Measurements from ENCODE around the gene C2CD4B.

The C2CD4B gene, protein sequence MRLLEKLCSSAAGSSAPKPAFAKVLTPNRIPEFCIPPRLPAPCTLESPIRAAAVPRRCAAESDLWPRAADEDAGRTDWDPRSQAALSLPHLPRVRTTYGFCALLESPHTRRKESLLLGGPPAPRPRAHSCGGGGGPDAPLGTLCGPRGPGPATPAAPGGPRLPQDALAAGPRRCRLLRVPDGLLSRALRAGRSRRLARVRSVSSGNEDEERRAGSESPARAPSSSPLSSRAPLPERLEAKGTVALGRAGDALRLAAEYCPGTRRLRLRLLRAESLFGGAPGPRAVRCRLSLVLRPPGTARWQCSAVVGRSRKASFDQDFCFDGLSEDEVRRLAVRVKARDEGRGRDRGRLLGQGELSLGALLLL

DNA sequence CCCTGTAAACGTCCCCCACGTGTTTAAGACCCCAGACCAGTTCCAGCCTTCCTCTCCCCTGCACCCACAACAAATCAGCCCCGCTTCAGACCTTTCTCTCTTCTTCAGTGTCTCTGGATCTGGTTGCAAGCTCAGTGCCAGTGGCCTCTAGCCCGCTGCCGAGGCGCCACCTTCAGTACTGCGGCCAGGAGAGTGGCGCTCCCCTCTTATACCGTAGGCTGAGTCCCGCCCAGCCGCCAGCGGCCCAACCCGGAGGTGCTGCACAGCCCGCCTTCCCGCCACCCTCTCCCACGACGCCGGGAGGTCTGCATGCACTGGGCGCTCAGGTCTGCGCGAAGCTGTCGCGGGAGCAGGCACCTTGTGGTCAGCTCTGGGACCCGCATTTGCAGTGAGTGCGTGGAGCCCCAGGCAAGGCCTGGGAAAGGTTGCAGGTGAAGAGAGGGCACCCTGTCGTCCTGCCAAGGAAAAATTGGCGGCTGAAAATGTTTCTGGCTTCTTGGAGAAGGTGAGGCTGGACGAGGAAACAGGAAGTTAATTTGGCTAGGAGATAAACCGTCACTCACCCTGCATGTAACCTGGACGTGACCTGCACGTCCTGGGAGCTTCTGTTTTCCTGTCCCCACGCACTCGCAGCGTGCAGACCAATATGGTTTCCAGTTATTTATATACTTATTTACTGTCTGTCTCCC is at the start of gene C2CD4B:
C2CD4B (minus strand) TSS at position 182 of the 689 bp plus-strand sequence. CDS start 301 bp downstream, outside the sequence.
- peak within 1 kb of the TSS in 2 of 5 donors; percentile 31 to 45 for H3K9ac ChIP-seq (ENCODE audit: low read length in 5 of 5)
- H3K9me3 ChIP-seq (ENCODE audit: control insufficient read depth in 5 of 5, low read length in 5 of 5): no peaks in the 10 kb centered on the region
- peak within 1 kb of the TSS; percentile 38 to 70 (median 66) for H3K4me3 ChIP-seq (ENCODE audit: low read depth in 1 of 5, low read length in 5 of 5)
- H3K27me3 ChIP-seq (ENCODE audit: control insufficient read depth in 5 of 5, insufficient read depth in 4 of 5, low read length in 5 of 5): peaks cover 8 to 30% (median 20%) of the 10 kb centered on the region in 5 donors
- H3K27ac ChIP-seq (ENCODE audit: low read depth, low read length): peak within 1 kb of the TSS; percentile 48
- peaks cover 0 to 30% (median 14%) of the 10 kb centered on the region in 5 donors for H3K4me1 ChIP-seq (ENCODE audit: control insufficient read depth in 5 of 5, insufficient read depth in 5 of 5, low read length in 5 of 5)
- H3K36me3 ChIP-seq (ENCODE audit: control insufficient read depth in 5 of 5, insufficient read depth in 5 of 5, low read length in 5 of 5): no peaks in the 10 kb centered on the region

DNA sequence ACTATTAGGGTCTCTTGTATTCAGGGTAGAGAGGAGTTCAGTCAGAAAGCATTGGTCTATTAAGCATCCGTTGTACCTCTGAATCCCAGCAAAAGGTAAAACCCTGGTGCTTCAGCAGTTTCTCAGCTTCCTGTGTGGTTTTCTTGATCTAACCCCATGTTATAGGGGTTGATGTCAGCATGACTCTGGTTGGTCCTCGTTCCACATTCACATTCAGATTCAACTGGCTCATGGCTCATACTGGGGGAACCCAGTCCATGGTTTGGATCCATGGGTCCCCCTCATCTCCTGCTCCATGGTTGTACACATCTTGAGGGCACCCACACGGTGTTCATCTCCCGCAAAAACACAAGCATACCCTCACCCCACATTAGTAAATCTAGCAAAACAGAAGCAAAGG is 47.7 kb upstream of the C2CD4B start:
- Histone ChIP-seq H3K4me3 (ENCODE audit: low read depth in 1 of 5, low read length in 5 of 5) (no peak overlapping the region), H3K4me1 (ENCODE audit: control insufficient read depth in 5 of 5, insufficient read depth in 5 of 5, low read length in 5 of 5) (no peaks in the 10 kb centered on the region), H3K36me3 (ENCODE audit: control insufficient read depth in 5 of 5, insufficient read depth in 5 of 5, low read length in 5 of 5) (no peaks in the 10 kb centered on the region), H3K27ac (ENCODE audit: low read depth, low read length) (no peak overlapping the region), H3K9ac (ENCODE audit: low read length in 5 of 5) (no peak overlapping the region), H3K27me3 (ENCODE audit: control insufficient read depth in 5 of 5, insufficient read depth in 4 of 5, low read length in 5 of 5) (peaks cover 0 to 4% (median 0%) of the 10 kb centered on the region in 5 donors), H3K9me3 (ENCODE audit: control insufficient read depth in 5 of 5, low read length in 5 of 5) (peaks cover 10 to 29% (median 27%) of the 10 kb centered on the region in 5 donors)

DNA sequence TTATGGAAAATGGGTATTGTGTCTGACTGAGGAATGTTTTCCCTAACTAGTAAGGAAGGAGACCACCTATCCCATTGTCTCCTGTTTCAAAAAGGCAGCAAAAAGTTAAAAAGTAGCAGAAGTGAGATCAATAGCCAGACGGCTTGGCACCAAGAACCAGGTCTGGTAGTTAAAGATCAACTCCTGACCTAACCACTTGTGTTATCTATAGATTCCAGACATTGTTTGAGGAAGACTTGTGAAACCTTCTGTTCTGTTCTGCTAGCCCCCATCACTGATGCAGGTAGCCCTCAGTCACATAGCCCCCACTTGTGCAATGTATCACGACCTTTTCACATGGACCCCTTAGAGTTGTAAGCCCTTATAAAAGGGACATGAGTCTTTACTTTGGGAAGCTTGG is 46.3 kb upstream of the C2CD4B start:
- no peak overlapping the region for H3K27ac ChIP-seq (ENCODE audit: low read depth, low read length)

DNA sequence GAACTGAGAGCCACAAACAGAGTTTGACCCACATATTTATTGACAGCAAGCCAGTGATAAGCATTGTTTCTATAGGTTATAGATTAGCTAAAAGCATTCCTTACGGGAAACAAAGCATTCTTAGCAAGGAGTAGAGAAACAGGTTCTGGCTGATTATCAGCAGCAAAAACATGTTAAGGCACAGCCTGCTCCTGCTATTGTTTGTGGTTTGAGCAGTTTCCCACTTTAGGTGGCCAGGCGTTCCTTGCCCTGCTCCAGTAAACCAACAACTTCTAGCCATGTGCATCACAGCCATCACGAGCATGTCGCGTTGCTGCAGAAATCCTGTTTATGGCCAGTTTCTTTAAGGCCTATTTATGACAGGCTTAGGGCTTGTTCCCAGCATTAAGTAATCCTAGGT is 44.7 kb upstream of the C2CD4B start:
- Histone ChIP-seq H3K36me3 (ENCODE audit: control insufficient read depth in 5 of 5, insufficient read depth in 5 of 5, low read length in 5 of 5) (no peaks in the 10 kb centered on the region), H3K27ac (ENCODE audit: low read depth, low read length) (no peak overlapping the region), H3K27me3 (ENCODE audit: control insufficient read depth in 5 of 5, insufficient read depth in 4 of 5, low read length in 5 of 5) (peaks cover 0 to 4% (median 0%) of the 10 kb centered on the region in 5 donors), H3K9me3 (ENCODE audit: control insufficient read depth in 5 of 5, low read length in 5 of 5) (peaks cover 0 to 10% (median 5%) of the 10 kb centered on the region in 5 donors), H3K4me1 (ENCODE audit: control insufficient read depth in 5 of 5, insufficient read depth in 5 of 5, low read length in 5 of 5) (no peaks in the 10 kb centered on the region), H3K4me3 (ENCODE audit: low read depth in 1 of 5, low read length in 5 of 5) (no peak overlapping the region), H3K9ac (ENCODE audit: low read length in 5 of 5) (no peak overlapping the region)

More for the DNA sequence above, 46.3 kb upstream of the C2CD4B start:
- Histone ChIP-seq H3K4me3 (ENCODE audit: low read depth in 1 of 5, low read length in 5 of 5) (no peak overlapping the region), H3K4me1 (ENCODE audit: control insufficient read depth in 5 of 5, insufficient read depth in 5 of 5, low read length in 5 of 5) (no peaks in the 10 kb centered on the region), H3K9me3 (ENCODE audit: control insufficient read depth in 5 of 5, low read length in 5 of 5) (peaks cover under 1 to 17% (median 16%) of the 10 kb centered on the region in 5 donors), H3K36me3 (ENCODE audit: control insufficient read depth in 5 of 5, insufficient read depth in 5 of 5, low read length in 5 of 5) (no peaks in the 10 kb centered on the region), H3K27me3 (ENCODE audit: control insufficient read depth in 5 of 5, insufficient read depth in 4 of 5, low read length in 5 of 5) (peaks cover 0 to 4% (median 0%) of the 10 kb centered on the region in 5 donors), H3K9ac (ENCODE audit: low read length in 5 of 5) (no peak overlapping the region)

DNA sequence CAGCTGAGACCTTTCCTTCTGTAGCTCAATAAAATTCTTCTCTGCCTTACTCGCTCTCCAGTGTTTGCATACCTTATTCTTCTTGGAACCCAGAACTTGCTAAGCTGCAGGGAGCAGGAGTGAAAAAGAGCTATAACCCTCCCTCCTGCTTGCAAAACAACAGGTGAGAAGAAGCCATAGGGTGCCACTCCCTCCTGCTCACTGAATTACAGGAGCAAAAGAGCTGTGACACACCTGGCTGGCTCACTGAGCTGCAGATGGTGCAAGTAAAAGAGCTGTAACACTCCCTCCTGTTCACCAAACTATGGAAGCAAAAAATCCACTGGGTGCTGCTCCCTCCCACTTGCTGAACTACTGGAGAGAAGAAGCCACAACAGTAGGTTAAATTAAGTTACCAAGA is 44.2 kb upstream of the C2CD4B start:
- Histone ChIP-seq H3K27ac (ENCODE audit: low read depth, low read length) (no peak overlapping the region), H3K9me3 (ENCODE audit: control insufficient read depth in 5 of 5, low read length in 5 of 5) (peaks cover 0 to 10% (median 5%) of the 10 kb centered on the region in 5 donors), H3K36me3 (ENCODE audit: control insufficient read depth in 5 of 5, insufficient read depth in 5 of 5, low read length in 5 of 5) (no peaks in the 10 kb centered on the region), H3K4me1 (ENCODE audit: control insufficient read depth in 5 of 5, insufficient read depth in 5 of 5, low read length in 5 of 5) (no peaks in the 10 kb centered on the region), H3K4me3 (ENCODE audit: low read depth in 1 of 5, low read length in 5 of 5) (no peak overlapping the region), H3K27me3 (ENCODE audit: control insufficient read depth in 5 of 5, insufficient read depth in 4 of 5, low read length in 5 of 5) (peaks cover 0 to 4% (median 0%) of the 10 kb centered on the region in 5 donors), H3K9ac (ENCODE audit: low read length in 5 of 5) (no peak overlapping the region)

DNA sequence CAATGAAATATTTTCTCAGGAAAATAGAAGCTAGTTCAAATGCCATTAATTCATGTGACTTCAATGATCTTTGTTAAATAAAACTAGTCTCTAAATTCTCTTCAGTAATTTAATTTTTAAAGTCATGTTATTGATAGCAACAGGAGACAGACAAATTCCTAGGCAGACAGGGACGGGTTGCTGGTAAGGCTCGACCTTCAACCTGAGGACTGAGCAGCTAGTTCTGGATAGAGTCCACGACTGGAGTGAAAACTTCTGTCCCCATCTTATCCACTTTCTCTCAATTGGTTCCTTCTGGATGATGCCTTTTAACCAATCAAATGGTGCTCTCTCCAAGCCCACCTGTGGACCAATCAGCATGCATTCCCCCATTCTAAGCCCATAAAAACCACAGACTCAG is 43.8 kb upstream of the C2CD4B start:
- H3K9ac ChIP-seq (ENCODE audit: low read length in 5 of 5): no peak overlapping the region
- H3K4me1 ChIP-seq (ENCODE audit: control insufficient read depth in 5 of 5, insufficient read depth in 5 of 5, low read length in 5 of 5): no peaks in the 10 kb centered on the region
- peaks cover 0 to 10% (median 5%) of the 10 kb centered on the region in 5 donors for H3K9me3 ChIP-seq (ENCODE audit: control insufficient read depth in 5 of 5, low read length in 5 of 5)
- H3K36me3 ChIP-seq (ENCODE audit: control insufficient read depth in 5 of 5, insufficient read depth in 5 of 5, low read length in 5 of 5): no peaks in the 10 kb centered on the region
- H3K27ac ChIP-seq (ENCODE audit: low read depth, low read length): no peak overlapping the region
- peaks cover 0 to 4% (median 0%) of the 10 kb centered on the region in 5 donors for H3K27me3 ChIP-seq (ENCODE audit: control insufficient read depth in 5 of 5, insufficient read depth in 4 of 5, low read length in 5 of 5)
- H3K4me3 ChIP-seq (ENCODE audit: low read depth in 1 of 5, low read length in 5 of 5): no peak overlapping the region

DNA sequence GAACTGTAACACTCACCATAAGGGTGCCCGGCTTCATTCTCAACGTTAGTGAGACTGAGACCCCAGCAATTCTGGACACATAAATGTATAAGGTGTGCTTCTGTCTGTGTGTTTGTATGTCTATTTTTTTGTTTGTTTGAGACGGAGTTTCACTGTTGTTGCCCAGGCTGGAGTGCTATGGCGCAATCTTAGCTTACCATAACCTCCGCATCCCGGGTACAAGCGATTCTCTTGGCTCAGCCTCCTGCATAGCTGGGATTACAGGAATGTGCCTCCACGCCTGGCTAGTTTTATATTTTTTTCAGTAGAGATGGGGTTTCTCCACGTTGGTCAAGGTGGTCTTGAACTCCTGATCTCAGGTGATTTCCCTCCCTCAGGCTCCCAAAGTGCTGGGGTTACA is 43.3 kb upstream of the C2CD4B start:
- no peaks in the 10 kb centered on the region for H3K36me3 ChIP-seq (ENCODE audit: control insufficient read depth in 5 of 5, insufficient read depth in 5 of 5, low read length in 5 of 5)
- H3K27me3 ChIP-seq (ENCODE audit: control insufficient read depth in 5 of 5, insufficient read depth in 4 of 5, low read length in 5 of 5): peaks cover 0 to 4% (median 0%) of the 10 kb centered on the region in 5 donors
- no peak overlapping the region for H3K4me3 ChIP-seq (ENCODE audit: low read depth in 1 of 5, low read length in 5 of 5)
- peaks cover 0 to 10% (median 5%) of the 10 kb centered on the region in 5 donors for H3K9me3 ChIP-seq (ENCODE audit: control insufficient read depth in 5 of 5, low read length in 5 of 5)
- H3K9ac ChIP-seq (ENCODE audit: low read length in 5 of 5): no peak overlapping the region
- no peak overlapping the region for H3K27ac ChIP-seq (ENCODE audit: low read depth, low read length)
- no peaks in the 10 kb centered on the region for H3K4me1 ChIP-seq (ENCODE audit: control insufficient read depth in 5 of 5, insufficient read depth in 5 of 5, low read length in 5 of 5)

DNA sequence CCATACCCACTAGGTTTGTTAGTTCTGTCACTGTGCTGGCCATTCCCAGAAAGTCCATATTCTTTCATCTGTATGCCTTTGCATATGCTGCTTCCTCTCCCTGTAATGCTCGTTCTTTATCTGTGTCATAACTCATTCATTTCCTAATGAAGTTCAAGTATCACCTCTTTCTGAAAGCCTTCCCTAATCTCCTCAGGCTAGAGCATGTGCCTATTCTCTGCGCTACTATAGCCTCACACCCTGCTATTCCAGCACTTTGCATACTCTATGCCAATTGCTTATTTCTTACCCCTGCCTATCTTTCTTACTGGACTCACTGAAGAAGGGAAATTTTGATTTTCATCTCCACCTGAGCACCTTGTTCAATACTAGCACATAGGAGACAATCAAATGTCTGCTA is 25.6 kb upstream of the C2CD4B start:
- Histone ChIP-seq H3K27ac (ENCODE audit: low read depth, low read length) (no peak overlapping the region), H3K9ac (ENCODE audit: low read length in 5 of 5) (no peak overlapping the region), H3K4me3 (ENCODE audit: low read depth in 1 of 5, low read length in 5 of 5) (no peak overlapping the region), H3K36me3 (ENCODE audit: control insufficient read depth in 5 of 5, insufficient read depth in 5 of 5, low read length in 5 of 5) (no peaks in the 10 kb centered on the region), H3K4me1 (ENCODE audit: control insufficient read depth in 5 of 5, insufficient read depth in 5 of 5, low read length in 5 of 5) (peaks cover 0 to 11% (median 0%) of the 10 kb centered on the region in 5 donors), H3K27me3 (ENCODE audit: control insufficient read depth in 5 of 5, insufficient read depth in 4 of 5, low read length in 5 of 5) (peaks cover 0 to 9% (median 0%) of the 10 kb centered on the region in 5 donors), H3K9me3 (ENCODE audit: control insufficient read depth in 5 of 5, low read length in 5 of 5) (no peaks in the 10 kb centered on the region)

DNA sequence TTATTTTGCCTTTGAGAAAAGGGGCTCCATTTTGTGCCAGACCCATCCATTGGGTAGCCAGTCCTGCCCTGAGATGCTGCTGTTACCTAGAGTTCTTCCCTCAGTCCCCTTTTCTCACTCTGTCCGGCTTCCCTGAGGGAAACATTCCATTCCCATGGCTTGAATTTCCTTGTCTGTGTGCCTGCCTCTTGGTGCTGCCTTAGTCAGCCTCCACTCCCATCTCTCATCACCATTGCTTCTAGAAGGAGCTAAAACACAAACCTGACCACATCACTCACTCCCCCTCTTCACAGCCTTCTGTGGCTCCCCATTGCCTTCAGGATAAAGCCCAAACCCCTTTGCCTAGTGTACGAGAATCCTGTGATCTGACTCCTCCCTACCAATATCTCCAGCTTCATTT is 25.2 kb upstream of the C2CD4B start:
- peaks cover 0 to 9% (median 0%) of the 10 kb centered on the region in 5 donors for H3K27me3 ChIP-seq (ENCODE audit: control insufficient read depth in 5 of 5, insufficient read depth in 4 of 5, low read length in 5 of 5)
- no peak overlapping the region for H3K9ac ChIP-seq (ENCODE audit: low read length in 5 of 5)
- peaks cover 0 to 11% (median 0%) of the 10 kb centered on the region in 5 donors for H3K4me1 ChIP-seq (ENCODE audit: control insufficient read depth in 5 of 5, insufficient read depth in 5 of 5, low read length in 5 of 5)
- H3K36me3 ChIP-seq (ENCODE audit: control insufficient read depth in 5 of 5, insufficient read depth in 5 of 5, low read length in 5 of 5): no peaks in the 10 kb centered on the region
- H3K27ac ChIP-seq (ENCODE audit: low read depth, low read length): no peak overlapping the region
- H3K9me3 ChIP-seq (ENCODE audit: control insufficient read depth in 5 of 5, low read length in 5 of 5): no peaks in the 10 kb centered on the region
- no peak overlapping the region for H3K4me3 ChIP-seq (ENCODE audit: low read depth in 1 of 5, low read length in 5 of 5)

DNA sequence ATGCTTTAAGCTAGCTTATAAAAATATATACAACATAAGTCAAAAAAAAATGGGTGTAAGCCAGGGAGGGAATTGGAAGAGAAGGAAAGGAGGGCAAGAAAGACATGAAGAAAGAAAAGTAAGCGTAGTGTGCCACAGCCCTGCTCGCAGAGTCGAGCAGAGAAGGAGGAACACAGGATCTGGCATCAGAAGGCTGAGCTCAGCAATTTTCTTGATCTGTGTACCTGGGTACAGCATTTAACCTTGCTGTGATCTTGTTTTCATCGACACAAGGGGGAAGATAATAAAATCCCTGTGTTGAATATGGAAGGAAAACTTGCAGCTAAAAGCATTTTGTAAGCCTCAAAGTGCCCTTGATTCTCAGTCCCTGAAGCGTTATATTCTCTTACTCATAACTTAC is 23.7 kb upstream of the C2CD4B start:
- H3K27ac ChIP-seq (ENCODE audit: low read depth, low read length): no peak overlapping the region
- H3K4me1 ChIP-seq (ENCODE audit: control insufficient read depth in 5 of 5, insufficient read depth in 5 of 5, low read length in 5 of 5): peaks cover 0 to 11% (median 0%) of the 10 kb centered on the region in 5 donors
- no peaks in the 10 kb centered on the region for H3K9me3 ChIP-seq (ENCODE audit: control insufficient read depth in 5 of 5, low read length in 5 of 5)
- peaks cover 0 to 9% (median 0%) of the 10 kb centered on the region in 5 donors for H3K27me3 ChIP-seq (ENCODE audit: control insufficient read depth in 5 of 5, insufficient read depth in 4 of 5, low read length in 5 of 5)
- no peaks in the 10 kb centered on the region for H3K36me3 ChIP-seq (ENCODE audit: control insufficient read depth in 5 of 5, insufficient read depth in 5 of 5, low read length in 5 of 5)
- H3K4me3 ChIP-seq (ENCODE audit: low read depth in 1 of 5, low read length in 5 of 5): no peak overlapping the region
- H3K9ac ChIP-seq (ENCODE audit: low read length in 5 of 5): no peak overlapping the region

All from subcutaneous abdominal adipose tissue (tissue), 5 donors.